RWPE2 (cell line): ENCODE measurements around the gene SPATS2.
A peak's percentile ranks its signal among the peaks of the same experiment; 100 is the strongest.
"Not testable (repeated sequence)": the region's sequence is repeated elsewhere in the genome, so short reads cannot be mapped to it uniquely, and the experiment has no call there.

ENCODE experiments used
- ATAC-seq: fragments of 200-7000 bp; cut with Tn5 transposase; 3 replicates; pipeline ENCODE4 v1.9.1; 2021; ENCODE audit warnings: low read depth
- DNase-seq: peaks from one replicate; pipeline ENCODE4 v3.0.0-alpha.2; 2020; ENCODE audit warnings: low spot score
- H3K27ac ChIP-seq: fragments of 450-650 bp; 2 replicates; pipeline ENCODE4 v1.5.1; 2017; ENCODE audit warnings: mild to moderate bottlenecking; ENCODE audit not compliant: poor library complexity, severe bottlenecking
- H3K27me3 ChIP-seq: fragments of 250-450 bp; sonication (Bioruptor Pico); 2 replicates; pipeline ENCODE4 v1.5.1; 2021; ENCODE audit warnings: mild to moderate bottlenecking, moderate library complexity; ENCODE audit not compliant: insufficient read depth, poor library complexity, severe bottlenecking
- H3K36me3 ChIP-seq: fragments of 250-450 bp; sonication (Bioruptor Pico); 2 replicates; pipeline ENCODE4 v1.5.1; 2020; ENCODE audit warnings: low read depth, mild to moderate bottlenecking, moderate library complexity
- H3K4me1 ChIP-seq: fragments of 250-450 bp; sonication (Bioruptor Pico); 2 replicates; pipeline ENCODE4 v1.5.1; 2021; ENCODE audit warnings: mild to moderate bottlenecking, moderate library complexity; ENCODE audit not compliant: insufficient read depth, poor library complexity, severe bottlenecking
- H3K4me3 ChIP-seq: fragments of 250-450 bp; sonication (Bioruptor Pico); 2 replicates; pipeline ENCODE4 v1.5.1; 2021; ENCODE audit warnings: mild to moderate bottlenecking, moderate library complexity; ENCODE audit not compliant: severe bottlenecking
- H3K9me3 ChIP-seq: fragments of 250-450 bp; sonication (Bioruptor Pico); 2 replicates; pipeline ENCODE4 v1.5.1; 2021; ENCODE audit warnings: mild to moderate bottlenecking, moderate library complexity; ENCODE audit not compliant: severe bottlenecking
- CTCF ChIP-seq: fragments of 450-650 bp; IDR thresholded peaks from one replicate; pipeline ENCODE4 v1.5.1; 2017; ENCODE audit warnings: mild to moderate bottlenecking, moderate library complexity; ENCODE audit not compliant: poor library complexity, severe bottlenecking

SPATS2 gene

GRCh38 chr12:49428793-49429192, 61.5 kb downstream of the SPATS2 start:
- ATAC-seq (peak; percentile 80), DNase-seq (no peak)
- no peaks in the 10 kb centered on the region for H3K27me3 ChIP-seq
- no peaks in the 10 kb centered on the region for H3K9me3 ChIP-seq
- H3K27ac ChIP-seq = no peak overlapping the region
- peaks cover 5% of the 10 kb centered on the region for H3K4me1 ChIP-seq
- TF ChIP-seq CTCF = no peak
- H3K36me3 ChIP-seq = peaks cover 17% of the 10 kb centered on the region
- H3K4me3 ChIP-seq = no peak overlapping the region

- peaks cover 5% of the 10 kb centered on the region for H3K4me1 ChIP-seq
- H3K27me3 ChIP-seq = no peaks in the 10 kb centered on the region
- no peak overlapping the region for H3K4me3 ChIP-seq
- TF ChIP-seq CTCF = no peak
- no peaks in the 10 kb centered on the region for H3K9me3 ChIP-seq
- DNase-seq (no peak), ATAC-seq (no peak)
- H3K36me3 ChIP-seq = no peaks in the 10 kb centered on the region
- H3K27ac ChIP-seq = no peak overlapping the region
Measured at GRCh38 chr12:49432616-49433015, 65.4 kb downstream of the SPATS2 start.

- not testable (repeated sequence) for H3K4me1 ChIP-seq, H3K36me3 ChIP-seq, H3K27ac ChIP-seq, H3K27me3 ChIP-seq, H3K4me3 ChIP-seq, DNase-seq, ATAC-seq, H3K9me3 ChIP-seq
Measured at GRCh38 chr12:49436799-49437198, 69.5 kb downstream of the SPATS2 start.

GRCh38 chr12:49439042-49439441, 71.8 kb downstream of the SPATS2 start:
- no peak overlapping the region for H3K27ac ChIP-seq
- H3K36me3 ChIP-seq = peaks cover 14% of the 10 kb centered on the region
- H3K4me1 ChIP-seq = no peaks in the 10 kb centered on the region
- no peak for TF ChIP-seq CTCF
- DNase-seq (no peak), ATAC-seq (no peak)
- H3K4me3 ChIP-seq = no peak overlapping the region
- no peaks in the 10 kb centered on the region for H3K27me3 ChIP-seq
- no peaks in the 10 kb centered on the region for H3K9me3 ChIP-seq

GRCh38 chr12:49440035-49440434, 72.8 kb downstream of the SPATS2 start:
- no peak overlapping the region for H3K27ac ChIP-seq
- peaks cover 14% of the 10 kb centered on the region for H3K36me3 ChIP-seq
- ATAC-seq (no peak), DNase-seq (no peak)
- H3K4me3 ChIP-seq = no peak overlapping the region
- no peaks in the 10 kb centered on the region for H3K27me3 ChIP-seq
- H3K4me1 ChIP-seq = no peaks in the 10 kb centered on the region
- no peaks in the 10 kb centered on the region for H3K9me3 ChIP-seq
- TF ChIP-seq CTCF = no peak
